Fibroblast of the aortic adventitia (primary cell): ENCODE measurements around the gene RCAN2. TPM values are rescaled to one million over a fixed set of nuclear protein-coding genes. Genes with fewer than 3 reads are reported as not detected.

Source experiments
- DNase-seq: peaks from one replicate; pipeline ENCODE4 v3.0.0-alpha.2; 2010; ENCODE audit warnings: low read depth
- H3K4me3 ChIP-seq: 2 replicates; pipeline ENCODE4 v1.5.1; 2011; ENCODE audit warnings: low read depth, mild to moderate bottlenecking, control low read depth, low read length, moderate library complexity
- total RNA-seq: library from RNA; depleted of rRNA; stranded (reverse); fragments of >200 nt; gene quantifications from 2 replicates; pipeline ENCODE4 v1.2.3, GENCODE V29; 2012; ENCODE audit warnings: low replicate concordance
- TF ChIP-seq, protein P1 (sequence below): IDR thresholded peaks from 2 replicates; pipeline ENCODE4 v1.5.1; 2011; ENCODE audit warnings: mild to moderate bottlenecking, low read length, control low read depth, inconsistent platforms; ENCODE audit not compliant: insufficient read depth

The RCAN2 gene
- total RNA-seq, 1 donor: 8.0 TPM

DNA sequence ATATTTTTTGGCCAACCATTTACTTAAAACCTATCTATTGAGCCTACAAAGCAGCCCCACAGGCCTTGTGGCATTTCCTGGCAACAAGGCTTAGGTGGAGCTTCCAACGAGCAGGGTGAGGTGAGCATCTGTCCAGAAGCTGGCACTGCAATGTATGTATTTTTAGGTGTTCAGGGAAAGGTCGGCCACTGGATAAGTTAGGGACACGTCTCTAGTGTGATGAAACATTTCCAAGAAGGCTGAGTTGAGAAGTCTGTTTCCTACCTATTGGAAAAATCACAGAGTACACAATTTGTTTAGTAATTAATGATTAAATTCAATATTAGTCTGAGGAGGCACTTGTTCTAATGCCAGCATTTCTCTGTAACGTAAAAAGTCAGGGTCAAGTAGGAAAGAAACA lies 17.8 kb upstream of the RCAN2 start:
- TF ChIP-seq, protein P1, sequence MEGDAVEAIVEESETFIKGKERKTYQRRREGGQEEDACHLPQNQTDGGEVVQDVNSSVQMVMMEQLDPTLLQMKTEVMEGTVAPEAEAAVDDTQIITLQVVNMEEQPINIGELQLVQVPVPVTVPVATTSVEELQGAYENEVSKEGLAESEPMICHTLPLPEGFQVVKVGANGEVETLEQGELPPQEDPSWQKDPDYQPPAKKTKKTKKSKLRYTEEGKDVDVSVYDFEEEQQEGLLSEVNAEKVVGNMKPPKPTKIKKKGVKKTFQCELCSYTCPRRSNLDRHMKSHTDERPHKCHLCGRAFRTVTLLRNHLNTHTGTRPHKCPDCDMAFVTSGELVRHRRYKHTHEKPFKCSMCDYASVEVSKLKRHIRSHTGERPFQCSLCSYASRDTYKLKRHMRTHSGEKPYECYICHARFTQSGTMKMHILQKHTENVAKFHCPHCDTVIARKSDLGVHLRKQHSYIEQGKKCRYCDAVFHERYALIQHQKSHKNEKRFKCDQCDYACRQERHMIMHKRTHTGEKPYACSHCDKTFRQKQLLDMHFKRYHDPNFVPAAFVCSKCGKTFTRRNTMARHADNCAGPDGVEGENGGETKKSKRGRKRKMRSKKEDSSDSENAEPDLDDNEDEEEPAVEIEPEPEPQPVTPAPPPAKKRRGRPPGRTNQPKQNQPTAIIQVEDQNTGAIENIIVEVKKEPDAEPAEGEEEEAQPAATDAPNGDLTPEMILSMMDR: no peak
- no peak overlapping the region for H3K4me3 ChIP-seq
- no peak for DNase-seq

DNA sequence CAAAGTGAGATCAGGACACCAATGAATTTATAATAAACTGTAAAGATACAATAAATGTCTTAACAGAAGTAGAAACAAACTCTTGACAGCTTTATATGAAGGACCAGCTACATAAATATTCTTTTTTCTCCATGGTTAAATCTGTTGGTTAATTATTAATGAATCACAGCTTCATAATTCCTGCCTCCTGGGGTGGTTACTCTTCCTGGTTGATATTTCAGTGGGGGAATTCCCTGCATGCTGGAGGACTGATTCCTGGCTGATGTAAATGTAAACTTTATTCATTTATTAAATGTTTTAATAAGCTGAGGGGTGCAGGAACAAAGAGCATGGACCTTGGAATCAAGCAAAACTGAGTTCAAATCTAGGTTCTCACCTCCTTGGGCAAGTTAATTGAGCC lies 16.2 kb upstream of the RCAN2 start:
- DNase-seq: no peak
- TF ChIP-seq, protein P1: no peak
- no peak overlapping the region for H3K4me3 ChIP-seq

DNA sequence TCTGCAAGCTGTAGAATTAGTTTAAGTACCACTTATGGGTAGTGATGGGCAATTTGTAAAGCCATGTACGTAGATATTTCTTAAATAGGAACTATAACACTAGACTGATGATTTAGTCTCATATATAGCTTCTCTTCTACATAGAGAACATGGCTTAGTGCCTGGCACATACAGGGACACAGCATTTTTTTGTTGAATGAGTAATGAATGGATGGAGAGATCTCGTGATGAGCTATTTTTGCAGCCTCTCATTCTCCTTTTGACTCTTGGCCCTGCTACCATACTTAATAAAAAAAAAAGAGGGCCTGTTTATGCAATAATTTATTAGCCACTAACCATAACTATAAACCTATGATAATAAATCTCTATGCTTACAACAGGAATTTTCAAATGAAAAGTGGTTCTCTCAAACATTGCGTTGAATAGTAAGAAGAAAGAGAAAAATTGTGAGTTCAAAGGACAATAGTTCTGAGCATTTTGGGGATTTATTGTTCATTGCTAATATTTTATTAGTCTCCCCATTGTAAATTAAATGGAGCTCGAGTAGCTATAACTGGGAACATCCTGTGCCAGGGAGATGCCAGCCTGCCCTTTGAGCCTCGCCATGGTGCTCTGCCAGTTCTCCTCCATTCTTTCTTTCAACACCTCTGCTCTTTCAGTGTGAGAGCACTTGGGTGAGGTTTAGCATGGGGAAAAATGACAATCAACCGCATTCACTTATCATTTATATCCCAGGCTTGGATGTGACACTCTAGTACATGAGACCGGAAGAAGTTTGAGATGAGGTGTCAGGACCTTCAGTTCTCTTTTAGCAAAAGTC lies 14.7 kb upstream of the RCAN2 start:
- no peak overlapping the region for H3K4me3 ChIP-seq
- TF ChIP-seq, protein P1: no peak
- no peak for DNase-seq

DNA sequence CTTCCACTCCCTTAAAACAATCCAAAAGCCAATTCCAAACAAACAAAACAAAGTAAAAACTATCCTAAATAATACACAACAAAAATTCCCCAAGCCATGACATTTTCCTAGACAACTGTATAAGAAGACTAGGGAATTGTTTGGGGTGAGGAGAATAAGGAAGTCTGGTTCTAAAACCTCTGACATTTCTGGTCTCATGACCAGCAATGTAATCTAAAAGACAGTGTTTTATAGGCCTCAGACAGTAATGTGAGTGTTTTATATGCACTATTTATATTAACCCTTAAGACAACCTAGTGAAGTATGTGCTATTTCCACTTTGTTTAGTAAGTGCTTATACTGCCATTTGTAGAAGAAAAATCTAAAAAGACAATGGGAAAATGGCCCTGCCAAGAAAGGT lies 13.0 kb upstream of the RCAN2 start:
- no peak for DNase-seq
- TF ChIP-seq, protein P1: no peak
- no peak overlapping the region for H3K4me3 ChIP-seq

DNA sequence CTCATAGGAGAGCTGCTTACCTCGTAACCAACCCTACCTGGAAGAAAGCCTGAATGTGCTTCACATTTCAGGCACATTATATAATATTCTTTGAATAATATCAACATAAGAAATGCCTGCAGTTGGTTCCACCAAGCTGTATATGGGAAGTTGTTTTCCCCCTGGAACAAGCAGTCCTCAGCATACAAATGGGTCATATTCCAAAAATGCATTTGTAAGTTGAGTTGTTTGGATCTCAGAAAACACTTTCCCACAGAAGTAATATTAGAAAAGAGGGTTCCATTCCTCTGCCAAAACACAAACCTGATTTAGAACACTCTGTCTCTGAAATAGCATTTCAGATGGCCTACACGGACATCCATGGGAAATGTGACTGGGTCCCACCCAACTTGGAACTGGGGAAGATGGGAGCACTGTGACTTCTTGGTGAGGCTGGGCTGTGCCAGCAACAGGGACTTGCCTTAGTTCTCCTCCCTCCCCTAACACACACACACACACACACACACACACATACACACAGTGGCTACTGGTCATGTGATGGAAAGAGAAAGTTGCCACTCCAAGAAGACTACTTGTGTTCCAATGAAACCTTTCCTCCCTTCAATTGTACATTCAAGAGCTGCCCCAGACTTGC lies 11.4 kb upstream of the RCAN2 start:
- TF ChIP-seq, protein P1: no peak
- H3K4me3 ChIP-seq: no peak overlapping the region
- no peak for DNase-seq

DNA sequence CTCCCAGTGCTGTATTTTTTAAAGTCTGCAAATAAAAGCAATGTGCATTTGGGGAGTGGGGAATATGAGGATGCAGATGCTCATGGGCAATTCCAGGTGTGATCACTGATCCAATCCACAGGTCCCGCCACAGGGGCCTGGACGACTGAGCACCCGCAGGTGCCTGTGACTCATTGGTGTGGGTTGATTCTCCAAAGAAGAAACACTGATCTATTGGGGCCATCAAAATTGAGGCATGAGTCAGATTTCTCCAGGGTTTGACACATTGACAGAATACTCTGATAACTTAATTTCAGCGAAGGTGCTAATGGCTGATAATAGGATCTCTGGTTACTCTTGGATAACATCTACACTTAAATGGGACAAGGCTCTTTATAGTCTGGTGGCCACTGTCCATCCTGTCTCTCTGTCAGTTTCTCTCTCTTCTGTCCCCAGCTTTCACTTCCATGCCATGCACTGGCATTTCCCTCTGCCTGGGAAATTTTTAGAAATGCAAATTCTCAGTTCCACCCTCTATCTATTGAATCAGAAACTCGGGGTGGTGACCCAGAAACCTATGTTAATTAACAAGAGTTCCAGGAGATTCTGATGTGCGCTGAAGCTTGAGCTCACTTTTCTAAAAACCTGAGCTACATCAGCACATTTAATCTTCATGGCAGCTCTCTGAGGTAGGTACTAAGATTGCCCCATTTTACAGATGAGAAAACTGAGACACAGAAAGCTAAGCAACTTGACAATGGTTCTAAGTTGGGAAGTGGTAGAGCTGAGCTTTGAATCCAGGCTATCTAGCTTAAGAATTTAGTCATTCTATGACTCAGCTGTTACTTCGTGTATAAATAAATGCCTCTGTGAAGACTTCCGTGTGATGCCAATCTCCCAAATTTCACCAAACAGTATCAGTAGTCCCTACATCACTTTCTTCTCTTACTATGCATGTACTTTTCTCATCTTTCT lies 10.2 kb upstream of the RCAN2 start:
- no peak overlapping the region for H3K4me3 ChIP-seq
- TF ChIP-seq, protein P1: no peak

More for the DNA sequence above, 10.2 kb upstream of the RCAN2 start:
- no peak for DNase-seq
